IgD-negative memory B cell (primary cell): ENCODE results near the gene PLEKHN1. TPM values are rescaled to one million over a fixed set of nuclear protein-coding genes. Genes with fewer than 3 reads are reported as not detected.
A peak's percentile ranks its signal among the peaks of the same experiment; 100 is the strongest.

Experiments used
- H3K27ac Mint-ChIP-seq, 3 donors: one replicate each; pipeline ENCODE4 v1.8.0; 2020 to 2022; ENCODE audit warnings: mild to moderate bottlenecking in 3 of 3, mixed read lengths in 3 of 3, moderate library complexity in 1 of 3
- H3K27me3 Mint-ChIP-seq: one replicate; pipeline ENCODE4 v1.8.0; 2021; ENCODE audit warnings: mixed read lengths
- H3K36me3 Mint-ChIP-seq: one replicate; pipeline ENCODE4 v1.8.0; 2020; ENCODE audit warnings: mild to moderate bottlenecking, mixed read lengths
- H3K4me1 Mint-ChIP-seq, 3 donors: one replicate each; pipeline ENCODE4 v1.8.0; 2020 to 2022; ENCODE audit warnings: mixed read lengths in 3 of 3, mild to moderate bottlenecking in 1 of 3
- H3K4me3 Mint-ChIP-seq, 4 donors: one replicate each; pipeline ENCODE4 v1.8.0; 2020 to 2022; ENCODE audit warnings: mild to moderate bottlenecking in 4 of 4, mixed read lengths in 4 of 4, moderate library complexity in 3 of 4
- H3K9me3 Mint-ChIP-seq, 3 donors: one replicate each; pipeline ENCODE4 v1.8.0; 2020 to 2021; ENCODE audit warnings: mixed read lengths in 3 of 3, mild to moderate bottlenecking in 1 of 3
- polyA plus RNA-seq: library from polyadenylated mRNA; unstranded; fragments of 300-500 nt; fragmentation: Illumina TruSeq; gene quantifications from one replicate; pipeline ENCODE4 v1.2.3, GENCODE V29; 2021

Gene PLEKHN1
- polyA plus RNA-seq, 1 donor from 2014 or later = 0.14 TPM

- Mint-ChIP-seq H3K27ac (no peak overlapping the region), H3K36me3 (no peaks in the 10 kb centered on the region), H3K4me3 (no peak overlapping the region), H3K4me1 (peaks cover 0 to 7% (median 2%) of the 10 kb centered on the region in 3 donors), H3K9me3 (no peaks in the 10 kb centered on the region), H3K27me3 (peaks cover 26% of the 10 kb centered on the region)
These were observed 29.7 kb upstream of the PLEKHN1 start for GRCh38 chr1:936348-937264.

- Mint-ChIP-seq H3K4me3 (peak overlapping the region in 1 of 4 donors; percentile 43), H3K27ac (no peak overlapping the region), H3K4me1 (peaks cover 0 to 7% (median 0%) of the 10 kb centered on the region in 3 donors), H3K36me3 (no peaks in the 10 kb centered on the region), H3K9me3 (no peaks in the 10 kb centered on the region), H3K27me3 (peaks cover 26% of the 10 kb centered on the region)
These were observed 28.8 kb upstream of the PLEKHN1 start for GRCh38 chr1:937521-937920.

- H3K4me3 Mint-ChIP-seq = peak overlapping the region in 1 of 4 donors; percentile 43
- H3K27ac Mint-ChIP-seq = no peak overlapping the region
- H3K9me3 Mint-ChIP-seq = no peaks in the 10 kb centered on the region
These were observed 28.1 kb upstream of the PLEKHN1 start for GRCh38 chr1:938088-938683.

GRCh38 chr1:938711-939489 lies 27.4 kb upstream of the PLEKHN1 start:
- Mint-ChIP-seq H3K4me3 (peak overlapping the region in 1 of 4 donors; percentile 23), H3K36me3 (no peaks in the 10 kb centered on the region), H3K27ac (no peak overlapping the region), H3K9me3 (no peaks in the 10 kb centered on the region), H3K27me3 (peaks cover 24% of the 10 kb centered on the region), H3K4me1 (peaks cover 0 to 7% (median 0%) of the 10 kb centered on the region in 3 donors)

More at GRCh38 chr1:938088-938683, 28.1 kb upstream of the PLEKHN1 start:
- H3K27me3 Mint-ChIP-seq = peaks cover 24% of the 10 kb centered on the region
- H3K4me1 Mint-ChIP-seq = peaks cover 0 to 7% (median 0%) of the 10 kb centered on the region in 3 donors
- H3K36me3 Mint-ChIP-seq = no peaks in the 10 kb centered on the region

- Mint-ChIP-seq H3K27me3 (peaks cover 24% of the 10 kb centered on the region), H3K4me3 (peak overlapping the region in 1 of 4 donors; percentile 17), H3K9me3 (no peaks in the 10 kb centered on the region), H3K4me1 (peaks cover 0 to 7% (median 0%) of the 10 kb centered on the region in 3 donors), H3K27ac (no peak overlapping the region), H3K36me3 (no peaks in the 10 kb centered on the region)
These were observed 26.7 kb upstream of the PLEKHN1 start for GRCh38 chr1:939511-940106.

GRCh38 chr1:940107-941014 lies 25.9 kb upstream of the PLEKHN1 start:
- Mint-ChIP-seq H3K27ac (peak overlapping the region in 2 of 3 donors; percentile 67 to 73), H3K27me3 (peaks cover 19% of the 10 kb centered on the region)

GRCh38 chr1:941015-941587 lies 25.2 kb upstream of the PLEKHN1 start:
- H3K27me3 Mint-ChIP-seq = peaks cover 15% of the 10 kb centered on the region
- no peaks in the 10 kb centered on the region for H3K9me3 Mint-ChIP-seq
- peaks cover 7% of the 10 kb centered on the region for H3K36me3 Mint-ChIP-seq
- H3K27ac Mint-ChIP-seq = peak overlapping the region in 2 of 3 donors; percentile 67 to 73
- peak overlapping the region; percentile 78 to 94 (median 84) for H3K4me3 Mint-ChIP-seq
- peaks cover 0 to 6% (median 0%) of the 10 kb centered on the region in 3 donors for H3K4me1 Mint-ChIP-seq

More at GRCh38 chr1:940107-941014, 25.9 kb upstream of the PLEKHN1 start:
- Mint-ChIP-seq H3K9me3 (no peaks in the 10 kb centered on the region), H3K36me3 (peaks cover 1% of the 10 kb centered on the region), H3K4me1 (peaks cover 0 to 6% (median 0%) of the 10 kb centered on the region in 3 donors), H3K4me3 (peak overlapping the region; percentile 78 to 94 (median 84))

GRCh38 chr1:941588-942383 lies 24.5 kb upstream of the PLEKHN1 start:
- H3K27ac Mint-ChIP-seq = peak overlapping the region in 1 of 3 donors; percentile 73
- peak overlapping the region; percentile 78 to 94 (median 84) for H3K4me3 Mint-ChIP-seq
- H3K36me3 Mint-ChIP-seq = peaks cover 7% of the 10 kb centered on the region
- H3K4me1 Mint-ChIP-seq = peaks cover 0 to 6% (median 0%) of the 10 kb centered on the region in 3 donors
- peaks cover 15% of the 10 kb centered on the region for H3K27me3 Mint-ChIP-seq
- H3K9me3 Mint-ChIP-seq = no peaks in the 10 kb centered on the region

GRCh38 chr1:942411-942821 lies 23.9 kb upstream of the PLEKHN1 start:
- no peak overlapping the region for H3K4me3 Mint-ChIP-seq
- peaks cover 15% of the 10 kb centered on the region for H3K27me3 Mint-ChIP-seq
- peaks cover 0 to 6% (median 0%) of the 10 kb centered on the region in 3 donors for H3K4me1 Mint-ChIP-seq
- H3K27ac Mint-ChIP-seq = no peak overlapping the region
- H3K9me3 Mint-ChIP-seq = no peaks in the 10 kb centered on the region
- peaks cover 9% of the 10 kb centered on the region for H3K36me3 Mint-ChIP-seq

- Mint-ChIP-seq H3K4me1 (peaks cover 0 to 6% (median 0%) of the 10 kb centered on the region in 3 donors), H3K36me3 (peaks cover 9% of the 10 kb centered on the region), H3K9me3 (no peaks in the 10 kb centered on the region), H3K4me3 (peak overlapping the region in 3 of 4 donors; percentile 25 to 68 (median 47)), H3K27me3 (peaks cover 15% of the 10 kb centered on the region), H3K27ac (no peak overlapping the region)
These were observed 23.3 kb upstream of the PLEKHN1 start for GRCh38 chr1:942864-943533.

GRCh38 chr1:943545-944340 lies 22.5 kb upstream of the PLEKHN1 start:
- Mint-ChIP-seq H3K4me1 (peaks cover 0 to 6% (median 0%) of the 10 kb centered on the region in 3 donors), H3K9me3 (no peaks in the 10 kb centered on the region), H3K36me3 (peaks cover 9% of the 10 kb centered on the region), H3K27ac (no peak overlapping the region), H3K4me3 (no peak overlapping the region), H3K27me3 (peaks cover 11% of the 10 kb centered on the region)
